GM21515 (cell line): ENCODE data around the gene IQCF5.
"Not testable (repeated sequence)": the region's sequence is repeated elsewhere in the genome, so short reads cannot be mapped to it uniquely, and the experiment has no call there.

ENCODE experiments used
- ATAC-seq: cut with Tn5 transposase; IDR thresholded peaks from one replicate; pipeline ENCODE4 v1.9.1; 2021; ENCODE audit not compliant: unreplicated experiment

IQCF5 gene

GRCh38 chr3:51869304-51869703 lies 6.1 kb downstream of the IQCF5 start:
- ATAC-seq: no peak

GRCh38 chr3:51868896-51869295 lies 6.5 kb downstream of the IQCF5 start:
- not testable (repeated sequence) for ATAC-seq

GRCh38 chr3:51862886-51863285 lies 12.5 kb downstream of the IQCF5 start:
- no peak for ATAC-seq

- no peak for ATAC-seq
Observed at GRCh38 chr3:51860703-51861665, 14.4 kb downstream of the IQCF5 start, which contains the start of gene IQCF2. Gene IQCF2 (plus strand): TSS chr3:51861615. CDS start chr3:51861667, 52 bp downstream.

- ATAC-seq: not testable (repeated sequence)
Observed at GRCh38 chr3:51855411-51855810, 20.0 kb downstream of the IQCF5 start.

- no peak for ATAC-seq
Observed at GRCh38 chr3:51845129-51845528, 30.3 kb downstream of the IQCF5 start.

- no peak for ATAC-seq
Observed at GRCh38 chr3:51836606-51837005, 38.8 kb downstream of the IQCF5 start.

- ATAC-seq: no peak
Observed at GRCh38 chr3:51830836-51831385, 44.5 kb downstream of the IQCF5 start.

GRCh38 chr3:51830345-51830744 lies 45.1 kb downstream of the IQCF5 start:
- no peak for ATAC-seq

- no peak for ATAC-seq
Observed at GRCh38 chr3:51828297-51828696, 47.1 kb downstream of the IQCF5 start.
